GM12878 (cell line): ENCODE measurements around the gene COQ4. TPM values are rescaled to one million over a fixed set of nuclear protein-coding genes. Genes with fewer than 3 reads are reported as not detected.

Source experiments
- ATAC-seq: fragments of 200-7000 bp; cut with Tn5 transposase; 3 replicates; pipeline ENCODE4 v1.9.1; 2020; ENCODE audit warnings: mild to moderate bottlenecking, moderate library complexity
- BruUV-seq: library from RNA; stranded (reverse); fragments of 400-500 nt; replicated peaks from 2 replicates; lab custom pipeline; 2021; lab: Mats Ljungman, UMichigan
- CTCF ChIA-PET: fragments of 300-600 bp; sonication (Branson Sonifier 250); formaldehyde crosslinking; extraction: SDS; loops from one replicate; lab custom pipeline; 2021; ENCODE audit warnings: inconsistent platforms; lab: Yijun Ruan, JAX
- POLR2A ChIA-PET: fragments of 350-600 bp; formaldehyde crosslinking; extraction: SDS; loops from one replicate; lab custom pipeline; 2021; ENCODE audit warnings: inconsistent platforms; lab: Charles Lee
- RAD21 ChIA-PET: fragments of 300-600 bp; sonication (Branson Sonifier 250); formaldehyde crosslinking; loops from one replicate; lab custom pipeline; 2023; ENCODE audit warnings: antibody characterized with exemption; ENCODE audit not compliant: unreplicated experiment; lab: Charles Lee
- SMC1A ChIA-PET: fragments of 300-600 bp; sonication (Branson Sonifier 250); formaldehyde crosslinking; loops from one replicate; lab custom pipeline; 2023; ENCODE audit not compliant: unreplicated experiment, uncharacterized antibody; lab: Charles Lee
- DNase-seq: peaks from one replicate; pipeline ENCODE4 v3.0.0-alpha.2; 2011; ENCODE audit warnings: low read depth, low spot score
- FAIRE-seq: peaks from 3 replicates; lab custom pipeline; 2011; peaks lifted over from hg19 to GRCh38; lab: Jason Lieb, UNC
- H2AFZ ChIP-seq: 2 replicates; pipeline ENCODE4 v1.6.0; 2011; ENCODE audit warnings: low read depth, low read length, control low read depth; ENCODE audit not compliant: control insufficient read depth
- H3K27ac ChIP-seq: 2 replicates; pipeline ENCODE4 v1.5.1; 2011; ENCODE audit warnings: control low read depth; ENCODE audit not compliant: control insufficient read depth, insufficient read depth
- H3K27me3 ChIP-seq, 2 experiments: replicated peaks in 1 of 2; 2 replicates each; pipeline versions ENCODE4 v1.6.0 to v1.6.1; 2011; ENCODE audit warnings: low read length in 1 of 2; ENCODE audit not compliant: control insufficient read depth in 2 of 2, insufficient read depth in 2 of 2
- H3K36me3 ChIP-seq, 2 experiments: 2 replicates each; pipeline ENCODE4 v1.5.1; 2011; ENCODE audit warnings: low read length in 1 of 2; ENCODE audit not compliant: control insufficient read depth in 2 of 2, insufficient read depth in 2 of 2
- H3K4me1 ChIP-seq: 2 replicates; pipeline ENCODE4 v1.6.1; 2011; ENCODE audit warnings: mild to moderate bottlenecking, low read length, moderate library complexity, mixed read lengths; ENCODE audit not compliant: control insufficient read depth, insufficient read depth
- H3K4me2 ChIP-seq: 2 replicates; pipeline ENCODE4 v1.6.0; 2011; ENCODE audit warnings: control low read depth; ENCODE audit not compliant: control insufficient read depth, insufficient read depth
- H3K4me3 ChIP-seq: fragments of 200-600 bp; sonication (generic); 2 replicates; pipeline ENCODE4 v1.5.1; 2016
- H3K79me2 ChIP-seq: 2 replicates; pipeline ENCODE4 v1.6.0; 2011; ENCODE audit warnings: low read length; ENCODE audit not compliant: control insufficient read depth, insufficient read depth
- H3K9ac ChIP-seq: 2 replicates; pipeline ENCODE4 v1.8.0; 2011; ENCODE audit warnings: low read length, control low read depth, mixed read lengths; ENCODE audit not compliant: control insufficient read depth, insufficient read depth
- H3K9me3 ChIP-seq: replicated peaks from 3 replicates; pipeline ENCODE4 v1.5.1; 2011; ENCODE audit warnings: mild to moderate bottlenecking, low read length; ENCODE audit not compliant: control insufficient read depth, insufficient read depth
- H4K20me1 ChIP-seq: 2 replicates; pipeline ENCODE4 v1.6.0; 2011; ENCODE audit not compliant: control insufficient read depth, insufficient read depth
- CHD2 ChIP-seq: IDR thresholded peaks from 2 replicates; pipeline ENCODE4 v1.6.1; 2011; ENCODE audit warnings: low read depth, low read length, improper control_type of control experiment, borderline replicate concordance
- EED ChIP-seq: sonication (generic); IDR thresholded peaks from 2 replicates; pipeline ENCODE4 v1.6.1; 2016; ENCODE audit warnings: antibody characterized with exemption, low read depth
- ESRRA ChIP-seq: IDR thresholded peaks from 2 replicates; pipeline ENCODE4 v1.6.1; 2012; ENCODE audit warnings: mild to moderate bottlenecking, low read length, improper control_type of control experiment
- HDAC6 ChIP-seq: fragments of 200-600 bp; sonication (generic); IDR thresholded peaks from one replicate; pipeline ENCODE4 v1.8.0; 2017; ENCODE audit warnings: antibody characterized with exemption; ENCODE audit not compliant: unreplicated experiment
- NR2C1 ChIP-seq: fragments of 450-650 bp; IDR thresholded peaks from 2 replicates; pipeline ENCODE4 v1.6.1; 2017; ENCODE audit warnings: antibody characterized with exemption, mild to moderate bottlenecking, moderate library complexity
- POLR2AphosphoS2 ChIP-seq: IDR thresholded peaks from 2 replicates; pipeline ENCODE4 v1.6.1; 2011; ENCODE audit warnings: low read depth, mild to moderate bottlenecking, low read length, improper control_type of control experiment, moderate library complexity
- SPI1 ChIP-seq: IDR thresholded peaks from 2 replicates; pipeline ENCODE4 v1.6.1; 2011; ENCODE audit warnings: low read depth, mild to moderate bottlenecking, low read length, moderate library complexity, borderline replicate concordance; ENCODE audit not compliant: insufficient read depth
- WGBS: methylation state at CpG from one replicate; pipeline ENCODE4 v1.1.6; 2016; ENCODE audit warnings: low lambda C conversion rate; ENCODE audit not compliant: insufficient replicate concordance, insufficient coverage; ENCODE audit errors: missing lambda C conversion rate; 5-methylcytosine and 5-hydroxymethylcytosine counted together
- in situ Hi-C: fragments of 300-500 bp; cut with MboI; formaldehyde crosslinking; loops from 9 replicates; pipeline ENCODE4 v1.14.3; 2018; ENCODE audit warnings: mixed read lengths
- intact Hi-C: fragments of 100-400 bp; cut with micrococcal nuclease; formaldehyde crosslinking; loops from one replicate; pipeline ENCODE4 v1.14.2; 2022; ENCODE audit not compliant: unreplicated experiment
- polyA plus RNA-seq, 11 experiments: library from polyadenylated mRNA; depleted of rRNA in 4 of 11; unstranded in 6 of 11; stranded (reverse) in 5 of 11; fragments of >200 nt; fragmentation: Nextera tagmentation in 4 of 11; fragmentation: Illumina TruSeq in 1 of 11; extraction: Ambion mirVana in 4 of 11; extraction: Trizol in 1 of 11; gene quantifications; 1 replicate in 1 of 11; 2 replicates in 10 of 11; pipeline versions ENCODE4 v1.2.1 to v1.2.3, GENCODE V29; 2011 to 2016; ENCODE audit warnings: inconsistent platforms in 2 of 11, missing spikeins in 2 of 11, low read depth in 1 of 11
- total RNA-seq, 4 experiments: library from RNA; depleted of rRNA in 3 of 4; stranded (reverse); fragments of >200 nt in 3 of 4; fragmentation: Illumina TruSeq in 1 of 4; extraction: Trizol in 1 of 4; gene quantifications; 2 replicates each; pipeline versions ENCODE4 v1.2.1 to v1.2.3, GENCODE V29; 2013 to 2021

Gene COQ4
- total and polyA plus RNA-seq, 10 of the 15 experiments (the other 5 are each of a cell fraction or from before 2014, with no cell fraction given): 3.8 to 64.1 (median 38.6) TPM

GRCh38 chr9:128369024-128369706 lies 46.5 kb downstream of the COQ4 start:
- H3K27ac ChIP-seq: no peak overlapping the region
- no peaks in the 10 kb centered on the region for H3K36me3 ChIP-seq
- FAIRE-seq (no peak), ATAC-seq (no peak), DNase-seq (no peak)
- WGBS: 74% methylated on average over 9 of the region's 9 CpGs
- peaks cover 29% of the 10 kb centered on the region for H3K79me2 ChIP-seq
- no peak overlapping the region for H2AFZ ChIP-seq
- no peak overlapping the region for H3K4me2 ChIP-seq
- no peaks in the 10 kb centered on the region for H3K4me1 ChIP-seq
- no TSS peak for BruUV-seq
- H3K4me3 ChIP-seq: no peak overlapping the region
- H4K20me1 ChIP-seq: no peaks in the 10 kb centered on the region
- ChIA-PET RAD21 (interaction anchor here (2.7 kb wide), 1 partner anchor 51 kb away, joined by 11 read pairs; the partner anchor contains the start of gene CERCAM), CTCF (interaction anchor here (1.0 to 4.0 kb wide), 2 partner anchors 7 to 51 kb away, joined by 4 to 61 read pairs; no protein-coding TSS in a partner anchor), SMC1A (no interaction called here), POLR2A (interaction anchor here (0.9 kb wide), 1 partner anchor 50 kb away, joined by 3 read pairs; no protein-coding TSS in a partner anchor)
- in situ Hi-C loops: no loop called here
- no peaks in the 10 kb centered on the region for H3K27me3 ChIP-seq
- no peak overlapping the region for H3K9ac ChIP-seq
- intact Hi-C loops: no loop called here
- TF ChIP-seq HDAC6 (no peak), SPI1 (no peak), EED (no peak), ESRRA (no peak), CHD2 (no peak), POLR2AphosphoS2 (no peak), NR2C1 (no peak)
- no peaks in the 10 kb centered on the region for H3K9me3 ChIP-seq
